GM18873 (cell line): Measurements from ENCODE around the gene PGAM5.

Experiments used
- ATAC-seq: cut with Tn5 transposase; IDR thresholded peaks from one replicate; pipeline ENCODE4 v1.9.1; 2021; ENCODE audit warnings: mild to moderate bottlenecking, moderate library complexity, moderate number of reproducible peaks; ENCODE audit not compliant: unreplicated experiment, low FRiP score

The PGAM5 gene

GRCh38 chr12:132719141-132719953 lies 8.7 kb downstream of the PGAM5 start:
- no peak for ATAC-seq

- no peak for ATAC-seq
Observed at GRCh38 chr12:132719954-132720324, 9.3 kb downstream of the PGAM5 start.

DNA sequence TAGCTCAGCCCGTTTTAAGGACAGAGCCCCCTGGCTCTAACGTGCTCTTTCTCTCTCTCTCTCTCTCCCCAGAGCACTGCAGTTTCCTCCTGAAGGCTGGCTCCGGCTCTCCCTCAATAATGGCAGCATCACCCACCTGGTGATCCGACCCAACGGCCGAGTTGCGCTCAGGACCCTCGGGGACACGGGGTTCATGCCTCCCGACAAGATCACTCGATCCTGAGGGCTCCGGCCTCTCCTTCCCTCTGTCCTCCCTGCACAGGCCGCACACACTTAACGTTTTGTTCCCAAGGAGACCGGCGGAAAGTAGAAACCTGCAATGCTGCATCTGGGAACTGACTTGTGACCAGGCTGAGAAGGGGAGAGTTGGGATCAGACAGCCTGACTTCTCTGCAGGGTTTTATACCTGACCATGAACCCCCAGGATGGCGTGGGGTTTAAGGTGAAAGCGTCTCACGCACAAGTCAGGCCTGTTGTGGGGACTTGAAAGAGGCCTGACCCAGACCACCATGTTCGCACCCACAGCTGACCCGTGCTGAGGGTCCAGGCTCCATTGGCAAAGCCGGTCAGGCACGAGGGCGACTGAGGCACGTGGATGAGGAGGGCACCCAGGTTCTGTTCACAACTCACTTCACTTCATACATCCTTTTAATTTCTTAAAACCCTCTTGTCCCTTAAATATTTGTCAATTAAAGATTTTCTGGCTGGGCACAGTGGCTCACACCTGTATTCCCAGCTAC lies 10.1 kb downstream of the PGAM5 start:
- ATAC-seq, result no peak

GRCh38 chr12:132723015-132723763 lies 12.5 kb downstream of the PGAM5 start:
- ATAC-seq, result no peak

DNA sequence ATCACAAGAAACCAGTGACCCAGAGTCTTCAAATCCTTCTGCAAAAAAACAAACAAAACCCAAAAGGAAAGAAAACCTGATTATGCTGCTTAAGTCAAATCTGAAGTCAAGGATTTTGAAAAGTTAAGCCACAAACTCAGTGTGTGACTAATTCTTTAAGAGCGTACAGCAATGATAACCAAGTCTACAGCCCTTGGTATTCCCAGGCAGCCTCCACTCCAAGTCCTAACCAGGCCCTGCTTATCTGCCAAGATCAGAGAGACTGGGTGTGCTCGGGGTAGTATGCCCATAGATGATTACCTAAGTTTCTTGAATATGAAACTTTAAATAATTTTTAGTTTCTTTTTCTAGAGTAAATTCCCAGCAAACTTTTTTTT lies 13.1 kb downstream of the PGAM5 start:
- no peak for ATAC-seq

- no peak for ATAC-seq
Observed at GRCh38 chr12:132724506-132725241, 14.0 kb downstream of the PGAM5 start.

GRCh38 chr12:132726386-132726785 lies 15.7 kb downstream of the PGAM5 start:
- ATAC-seq, result no peak

DNA sequence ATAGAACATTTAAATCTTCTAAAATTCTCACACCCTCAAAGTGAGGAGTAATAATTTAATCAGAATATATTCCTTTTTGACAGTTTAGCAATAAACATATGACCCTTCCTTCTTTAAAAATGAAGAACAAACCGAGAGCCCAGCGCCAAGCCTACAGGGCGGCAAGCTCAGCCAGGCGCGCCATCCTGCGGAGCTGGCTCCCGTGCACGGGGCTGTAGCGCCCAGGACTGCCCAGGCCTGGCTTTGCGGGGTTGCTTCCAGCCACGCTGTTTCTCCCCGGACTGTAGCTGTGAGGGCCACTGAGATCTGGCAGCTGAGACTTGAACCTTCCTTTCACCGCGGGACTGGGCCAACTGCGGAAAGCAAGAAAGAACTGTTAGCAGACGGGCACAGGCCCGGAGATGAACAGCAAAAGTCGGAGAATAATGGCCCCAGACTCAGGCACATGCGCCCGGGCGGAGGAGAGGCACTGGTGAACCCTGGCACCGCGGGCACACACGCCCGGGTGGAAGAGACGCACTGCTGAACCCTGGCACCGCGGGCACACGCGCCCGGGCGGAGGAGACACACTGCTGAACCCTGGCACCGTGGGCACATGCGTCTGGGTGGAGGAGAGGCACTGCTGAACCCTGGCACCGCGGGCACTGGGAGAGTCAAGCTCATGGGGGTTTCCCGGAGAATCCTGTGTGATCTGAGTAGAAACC lies 16.6 kb downstream of the PGAM5 start:
- no peak for ATAC-seq

DNA sequence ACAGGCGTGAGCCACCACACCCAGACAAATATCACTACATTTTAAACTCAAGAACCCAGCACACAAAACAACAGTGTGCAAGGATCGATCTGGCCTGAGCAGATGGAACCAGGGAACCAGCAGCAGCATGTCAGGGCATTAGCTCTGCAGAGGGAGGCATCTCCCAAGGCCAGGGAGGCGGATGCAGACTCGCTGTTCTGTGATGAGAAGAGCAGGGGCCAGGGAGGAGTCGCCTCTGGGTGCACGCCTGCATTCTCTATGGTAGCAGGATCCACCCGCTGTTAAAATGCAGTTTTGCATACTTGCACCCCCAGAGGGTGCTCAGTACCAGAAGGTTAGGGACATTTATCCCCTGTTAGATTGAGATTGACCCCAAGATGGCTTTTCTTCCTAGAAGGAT lies 17.9 kb downstream of the PGAM5 start:
- no peak for ATAC-seq

GRCh38 chr12:132729541-132730320 lies 19.1 kb downstream of the PGAM5 start:
- ATAC-seq, result no peak

DNA sequence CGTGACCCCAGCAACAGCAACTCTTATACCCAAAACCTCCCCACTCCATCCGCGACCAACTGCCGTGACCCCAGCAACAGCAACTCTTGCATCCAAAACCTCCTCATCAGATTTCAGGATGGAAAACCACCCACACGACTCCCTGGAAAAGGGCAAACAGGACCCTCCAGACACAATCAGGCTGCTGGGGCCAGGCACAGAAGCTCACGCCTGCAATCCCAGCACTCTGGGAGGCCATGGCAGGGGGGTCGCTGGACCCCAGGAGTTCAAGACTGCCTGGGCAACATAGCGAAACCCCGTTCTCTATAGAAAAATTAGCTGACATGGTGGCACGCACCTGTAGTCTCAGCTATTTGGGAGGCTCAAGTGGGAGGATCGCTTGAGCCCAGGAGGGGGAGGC lies 19.7 kb downstream of the PGAM5 start:
- no peak for ATAC-seq

DNA sequence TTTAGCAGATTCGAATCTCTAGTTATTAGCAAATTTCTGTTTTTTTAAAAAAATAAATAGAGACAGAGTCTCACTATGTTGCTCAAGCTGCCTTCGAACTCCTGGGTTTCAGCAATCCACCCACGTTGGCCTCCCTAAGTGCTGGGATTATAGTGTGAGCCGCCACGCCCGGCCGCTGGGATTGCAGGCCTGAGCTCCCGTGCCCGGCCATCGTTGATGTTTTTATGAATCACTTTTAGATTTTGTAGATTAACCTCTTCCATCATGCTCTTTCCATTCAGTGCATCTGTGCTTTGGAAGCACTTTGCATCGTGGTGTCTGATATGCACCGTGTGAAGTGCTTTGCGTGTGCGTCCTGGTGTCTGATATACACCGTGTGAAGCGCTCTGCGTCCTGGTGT lies 20.9 kb downstream of the PGAM5 start:
- no peak for ATAC-seq

- ATAC-seq, result no peak
Observed at GRCh38 chr12:132734206-132734605, 23.6 kb downstream of the PGAM5 start.

GRCh38 chr12:132735496-132735895 lies 24.9 kb downstream of the PGAM5 start:
- no peak for ATAC-seq

DNA sequence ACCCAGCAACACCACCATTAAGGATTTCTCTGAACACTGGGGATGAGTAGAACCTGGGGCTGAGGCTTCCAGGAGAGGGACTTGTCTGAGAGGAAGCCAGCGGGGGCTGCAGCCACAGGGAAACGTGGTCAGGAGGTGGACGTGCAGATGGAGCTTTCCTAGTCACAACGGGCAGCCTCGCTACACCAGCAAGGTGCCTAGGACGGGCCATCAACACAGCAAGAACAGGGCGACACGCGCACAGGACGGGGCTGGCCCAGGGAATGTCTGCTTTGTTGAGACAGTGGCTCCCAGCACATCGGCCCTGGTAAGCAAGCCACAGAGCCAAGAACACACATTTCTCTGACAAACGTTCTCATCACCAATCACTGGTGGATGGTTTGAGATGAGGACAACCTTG lies 25.7 kb downstream of the PGAM5 start:
- no peak for ATAC-seq

GRCh38 chr12:132736913-132737312 lies 26.3 kb downstream of the PGAM5 start:
- no peak for ATAC-seq

DNA sequence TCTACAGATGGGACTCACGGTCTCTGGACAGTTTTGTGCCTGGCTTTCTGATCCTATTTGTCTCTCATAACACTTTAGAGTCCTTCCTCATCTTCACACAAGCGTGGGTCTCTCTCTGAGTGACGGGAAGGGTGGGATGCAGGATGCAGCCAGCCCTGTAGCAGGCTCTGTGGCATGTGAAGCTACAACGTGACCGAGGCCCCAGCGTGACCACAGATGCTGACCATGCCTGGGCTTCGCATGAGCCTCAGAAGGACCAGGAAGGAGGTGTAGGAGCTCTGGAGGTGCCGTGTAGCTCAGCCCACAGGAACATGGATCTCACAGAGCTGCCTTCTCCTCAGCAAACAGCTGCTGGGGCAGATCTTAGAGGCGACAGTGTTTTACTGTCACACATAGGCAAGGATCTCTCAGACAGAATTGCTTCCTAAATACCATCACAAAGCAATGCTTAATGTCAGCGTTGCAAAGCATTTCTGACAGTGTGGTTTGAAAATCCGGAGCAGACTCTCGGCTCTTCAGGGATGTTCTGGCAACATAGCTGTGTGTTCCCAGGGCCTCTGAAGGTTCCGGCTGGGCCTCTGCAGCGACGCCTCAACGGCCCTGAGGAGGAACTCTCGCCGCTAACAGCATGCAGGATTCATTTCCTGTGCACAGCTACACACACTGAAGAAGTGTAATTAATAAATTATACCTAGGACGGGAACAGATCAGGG lies 29.1 kb downstream of the PGAM5 start:
- no peak for ATAC-seq

DNA sequence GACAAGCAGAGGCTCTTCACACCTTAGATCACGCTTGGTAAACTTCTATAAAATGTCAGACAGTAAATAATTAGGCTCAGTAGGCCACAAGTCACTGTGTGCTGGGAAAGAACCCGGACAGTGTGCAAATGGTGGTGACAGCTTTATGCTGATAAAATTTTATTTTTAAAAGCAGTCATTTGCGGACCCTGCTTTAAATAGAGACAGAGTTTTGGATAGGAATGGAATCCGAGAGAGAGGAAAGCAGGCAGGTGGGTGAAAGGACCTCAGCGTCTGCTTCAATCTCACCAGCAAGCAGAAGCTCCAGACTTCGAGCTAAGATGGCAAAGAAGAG lies 29.6 kb downstream of the PGAM5 start:
- ATAC-seq, result no peak

DNA sequence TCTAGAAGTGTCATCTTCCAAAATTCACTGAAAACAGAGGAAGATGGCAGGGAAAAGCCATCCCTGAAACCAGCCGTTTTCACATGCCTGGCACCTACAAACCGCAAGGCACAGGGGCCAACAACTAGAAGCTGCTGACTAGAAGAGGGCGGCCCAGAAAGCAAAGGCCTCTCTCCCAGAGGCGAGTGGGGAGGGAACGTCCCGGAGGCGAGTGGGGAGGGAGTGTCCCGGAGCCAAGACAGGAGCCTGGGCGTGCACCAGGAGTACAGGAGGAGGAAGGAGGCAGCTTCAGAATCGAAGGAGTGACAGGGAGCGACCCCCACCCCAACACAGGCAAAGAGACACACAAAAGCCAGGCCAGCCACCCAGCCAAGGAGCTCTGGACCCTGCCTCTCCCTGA lies 30.0 kb downstream of the PGAM5 start:
- ATAC-seq, result no peak
